DOHH2 (cell line): ENCODE measurements around the gene KCP.

Experiments
- H3F3A ChIP-seq: fragments of 200-600 bp; sonication (generic), shearing (Covaris generic); 2 replicates; pipeline ENCODE4 v1.6.0; 2016; ENCODE audit warnings: antibody characterized with exemption, mild to moderate bottlenecking; ENCODE audit not compliant: control insufficient read depth, insufficient read depth
- H3K27ac ChIP-seq: fragments of 200-600 bp; sonication (generic); 2 replicates; pipeline ENCODE4 v1.5.1; 2014; ENCODE audit warnings: low read depth, mild to moderate bottlenecking, low read length, moderate library complexity
- H3K27me3 ChIP-seq: fragments of 200-600 bp; sonication (generic); 2 replicates; pipeline ENCODE4 v1.6.1; 2014; ENCODE audit warnings: mild to moderate bottlenecking, low read length, mixed read lengths; ENCODE audit not compliant: control insufficient read depth
- H3K36me3 ChIP-seq: fragments of 200-600 bp; sonication (generic); 2 replicates; pipeline ENCODE4 v1.6.1; 2014; ENCODE audit warnings: mild to moderate bottlenecking, low read length, moderate library complexity, mixed read lengths; ENCODE audit not compliant: control insufficient read depth
- H3K4me1 ChIP-seq: fragments of 200-600 bp; sonication (generic); 2 replicates; pipeline ENCODE4 v1.6.1; 2014; ENCODE audit warnings: mild to moderate bottlenecking, low read length, mixed read lengths; ENCODE audit not compliant: control insufficient read depth
- H3K4me2 ChIP-seq: fragments of 200-600 bp; sonication (generic); 2 replicates; pipeline ENCODE4 v1.6.0; 2014; ENCODE audit warnings: mild to moderate bottlenecking, low read length, moderate library complexity
- H3K4me3 ChIP-seq: fragments of 200-600 bp; sonication (generic); 2 replicates; pipeline ENCODE4 v1.5.1; 2014; ENCODE audit warnings: mild to moderate bottlenecking, low read length, mixed read lengths
- H3K79me2 ChIP-seq: fragments of 200-600 bp; sonication (generic); 2 replicates; pipeline ENCODE4 v1.6.1; 2014; ENCODE audit warnings: mild to moderate bottlenecking, low read length, mixed read lengths; ENCODE audit not compliant: control insufficient read depth
- H3K9me2 ChIP-seq: fragments of 200-600 bp; sonication (generic); replicated peaks from 2 replicates; pipeline ENCODE4 v1.6.1; 2014; ENCODE audit warnings: mild to moderate bottlenecking, low read length, mixed read lengths; ENCODE audit not compliant: control insufficient read depth
- H3K9me3 ChIP-seq: fragments of 200-600 bp; sonication (generic); 2 replicates; pipeline ENCODE4 v1.6.1; 2014; ENCODE audit warnings: antibody characterized with exemption, low read length, mixed read lengths; ENCODE audit not compliant: control insufficient read depth, insufficient read depth
- H4K20me1 ChIP-seq: fragments of 200-600 bp; sonication (generic); 2 replicates; pipeline ENCODE4 v1.6.0; 2014; ENCODE audit warnings: low read depth, mild to moderate bottlenecking, antibody characterized with exemption, low read length, moderate library complexity; ENCODE audit not compliant: control insufficient read depth, insufficient read depth
- CTCF ChIP-seq: fragments of 200-600 bp; sonication (generic); IDR thresholded peaks from one replicate; pipeline ENCODE4 v1.5.1; 2014; ENCODE audit warnings: antibody characterized with exemption, mild to moderate bottlenecking, low read depth, low read length; ENCODE audit not compliant: poor library complexity, severe bottlenecking
- EZH2phosphoT487 ChIP-seq: fragments of 200-600 bp; sonication (generic); IDR thresholded peaks from 2 replicates; pipeline ENCODE4 v1.6.1; 2017; ENCODE audit warnings: borderline replicate concordance, mild to moderate bottlenecking, antibody characterized with exemption, low read length, moderate library complexity, mixed read lengths

The KCP gene

GRCh38 chr7:128855559-128855958 is 55.0 kb downstream of the KCP start:
- H3K36me3 ChIP-seq = no peaks in the 10 kb centered on the region

GRCh38 chr7:128854396-128854795 is 56.1 kb downstream of the KCP start:
- Histone ChIP-seq H3K4me3 (no peak overlapping the region), H3K4me2 (no peak overlapping the region), H3F3A (no peaks in the 10 kb centered on the region), H3K79me2 (no peaks in the 10 kb centered on the region), H3K4me1 (no peaks in the 10 kb centered on the region), H3K27me3 (no peaks in the 10 kb centered on the region), H3K9me2 (no peaks in the 10 kb centered on the region), H3K36me3 (no peaks in the 10 kb centered on the region), H4K20me1 (no peaks in the 10 kb centered on the region), H3K27ac (no peak overlapping the region), H3K9me3 (no peaks in the 10 kb centered on the region)
- TF ChIP-seq EZH2phosphoT487 (no peak), CTCF (no peak)

More at GRCh38 chr7:128855559-128855958, 55.0 kb downstream of the KCP start:
- H3K4me2 ChIP-seq = no peak overlapping the region
- no peaks in the 10 kb centered on the region for H3F3A ChIP-seq
- H3K9me3 ChIP-seq = no peaks in the 10 kb centered on the region
- H3K27ac ChIP-seq = no peak overlapping the region
- peaks cover 5% of the 10 kb centered on the region; the same call in 1 of the 2 replicates for H3K4me1 ChIP-seq
- H3K27me3 ChIP-seq = no peaks in the 10 kb centered on the region
- H3K4me3 ChIP-seq = no peak overlapping the region
- TF ChIP-seq CTCF = no peak
- no peaks in the 10 kb centered on the region for H3K79me2 ChIP-seq
- no peaks in the 10 kb centered on the region for H3K9me2 ChIP-seq
- no peaks in the 10 kb centered on the region for H4K20me1 ChIP-seq

GRCh38 chr7:128853799-128854198 is 56.7 kb downstream of the KCP start:
- no peaks in the 10 kb centered on the region for H3K4me1 ChIP-seq
- H3K36me3 ChIP-seq = no peaks in the 10 kb centered on the region
- H3K9me2 ChIP-seq = no peaks in the 10 kb centered on the region
- no peaks in the 10 kb centered on the region for H3K79me2 ChIP-seq
- H3K27me3 ChIP-seq = no peaks in the 10 kb centered on the region
- no peak overlapping the region for H3K4me3 ChIP-seq
- no peaks in the 10 kb centered on the region for H3F3A ChIP-seq
- H4K20me1 ChIP-seq = no peaks in the 10 kb centered on the region
- H3K9me3 ChIP-seq = no peaks in the 10 kb centered on the region
- no peak overlapping the region for H3K4me2 ChIP-seq
- TF ChIP-seq EZH2phosphoT487 (no peak), CTCF (no peak)
- H3K27ac ChIP-seq = no peak overlapping the region
